ENCODE measurements around the gene PDE11A. TPM values are rescaled to one million over a fixed set of nuclear protein-coding genes. Genes with fewer than 3 reads are reported as not detected.

The PDE11A gene
- total and polyA plus RNA-seq, 5 donors from 2014 or later: not detected

DNA sequence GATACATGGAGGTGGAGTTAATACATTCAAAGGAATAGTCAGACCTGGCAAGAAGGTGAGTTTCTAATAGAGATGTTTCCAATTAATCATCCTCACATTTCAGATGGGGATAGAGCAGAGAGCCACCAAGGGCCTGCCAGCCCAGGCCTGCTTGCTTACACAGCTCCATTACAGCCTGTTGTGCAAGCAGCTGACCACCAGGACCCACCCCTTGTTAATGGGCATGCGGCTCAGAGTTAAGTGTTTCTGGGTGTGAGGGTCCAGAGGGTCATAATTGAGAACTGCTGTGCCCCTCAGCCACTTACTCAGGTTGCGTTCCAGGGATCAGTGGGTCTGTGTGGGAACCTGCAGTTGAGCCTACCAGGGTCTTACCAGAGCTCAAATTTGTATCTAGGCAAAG is 480.2 kb downstream of the PDE11A start:
- Mint-ChIP-seq H3K27ac (no peak overlapping the region), H3K9me3 (no peaks in the 10 kb centered on the region), H3K4me3 (no peak overlapping the region), H3K36me3 (no peaks in the 10 kb centered on the region), H3K27me3 (peaks cover 23% of the 10 kb centered on the region), H3K4me1 (no peaks in the 10 kb centered on the region)
- no peaks in the 10 kb centered on the region for H3K36me3 ChIP-seq (ENCODE audit: control insufficient read depth, insufficient read depth, low read length)
- no peaks in the 10 kb centered on the region for H3K9me3 ChIP-seq (ENCODE audit: control insufficient read depth in 2 of 2, low read length in 2 of 2)
- DNase-seq (no peak), ATAC-seq (ENCODE audit: low read depth in 2 of 2) (no peak)
- H3K4me3 ChIP-seq (ENCODE audit: low read depth, low read length): no peak overlapping the region
- no peak overlapping the region for H3K27ac ChIP-seq (ENCODE audit: insufficient read depth, low read length, poor library complexity, severe bottlenecking)
- peaks cover 15% of the 10 kb centered on the region for H3K27me3 ChIP-seq (ENCODE audit: control insufficient read depth, insufficient read depth, low read length)
- no peaks in the 10 kb centered on the region for H3K4me1 ChIP-seq (ENCODE audit: control insufficient read depth, insufficient read depth, low read length, poor library complexity, severe bottlenecking)

DNA sequence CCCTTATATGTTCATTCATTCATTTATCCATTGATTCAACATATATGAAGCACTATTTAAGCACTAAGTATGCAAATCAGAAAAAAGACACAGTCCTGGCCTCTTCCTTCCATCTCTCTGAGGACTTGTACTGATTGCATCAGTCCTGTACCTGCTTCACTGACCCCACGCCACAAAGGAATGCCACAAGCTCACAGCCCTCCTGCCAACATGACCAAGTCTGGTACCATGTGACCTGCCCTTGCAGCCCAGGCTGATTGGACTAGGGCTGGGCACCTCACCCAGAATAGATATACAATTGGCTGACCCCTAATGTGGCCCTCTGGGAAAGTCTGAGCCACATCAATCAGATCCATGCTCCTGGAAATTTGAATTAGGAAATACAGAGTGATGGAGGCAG is 483.4 kb downstream of the PDE11A start:
- Mint-ChIP-seq H3K9me3 (no peaks in the 10 kb centered on the region), H3K27me3 (peaks cover 23% of the 10 kb centered on the region), H3K27ac (no peak overlapping the region), H3K4me1 (peaks cover 0 to 2% (median 0%) of the 10 kb centered on the region in 4 donors), H3K36me3 (no peaks in the 10 kb centered on the region), H3K4me3 (no peak overlapping the region)
- no peak for DNase-seq
- Histone ChIP-seq H3K36me3 (ENCODE audit: control insufficient read depth, insufficient read depth, low read length) (no peaks in the 10 kb centered on the region), H3K27ac (ENCODE audit: insufficient read depth, low read length, poor library complexity, severe bottlenecking) (no peak overlapping the region), H3K27me3 (ENCODE audit: control insufficient read depth, insufficient read depth, low read length) (peaks cover 12% of the 10 kb centered on the region), H3K9me3 (ENCODE audit: control insufficient read depth in 2 of 2, low read length in 2 of 2) (no peaks in the 10 kb centered on the region), H3K4me3 (ENCODE audit: low read depth, low read length) (no peak overlapping the region), H3K4me1 (ENCODE audit: control insufficient read depth, insufficient read depth, low read length, poor library complexity, severe bottlenecking) (no peaks in the 10 kb centered on the region)
- no peak for ATAC-seq (ENCODE audit: low read depth in 2 of 2)

DNA sequence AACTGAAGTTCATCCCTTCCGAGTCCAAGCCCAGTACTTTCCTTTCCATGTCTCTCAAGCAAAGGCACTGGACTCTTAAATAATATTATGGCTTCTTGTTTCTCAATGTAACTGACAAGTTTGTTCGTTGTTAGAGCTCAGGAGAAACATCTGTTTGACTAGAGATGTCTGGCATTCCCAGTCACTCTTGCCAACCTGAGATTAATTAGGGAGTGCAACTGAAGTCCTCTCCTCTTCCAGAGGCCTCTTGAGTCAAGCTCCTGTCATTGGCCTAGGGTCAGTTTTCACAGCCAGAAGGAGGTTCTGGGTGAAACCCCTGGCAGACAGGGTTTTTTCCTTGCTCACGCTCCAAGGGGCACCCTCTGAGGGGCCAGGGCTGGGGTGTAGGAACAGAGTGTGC is 483.9 kb downstream of the PDE11A start:
- H3K4me3 ChIP-seq (ENCODE audit: low read depth, low read length): no peak overlapping the region
- Mint-ChIP-seq H3K27ac (no peak overlapping the region), H3K9me3 (peaks cover 0 to under 1% (median 0%) of the 10 kb centered on the region in 7 donors), H3K27me3 (peaks cover 20% of the 10 kb centered on the region), H3K4me1 (peaks cover 0 to 2% (median 0%) of the 10 kb centered on the region in 4 donors), H3K36me3 (no peaks in the 10 kb centered on the region), H3K4me3 (no peak overlapping the region)
- H3K36me3 ChIP-seq (ENCODE audit: control insufficient read depth, insufficient read depth, low read length): no peaks in the 10 kb centered on the region
- H3K27ac ChIP-seq (ENCODE audit: insufficient read depth, low read length, poor library complexity, severe bottlenecking): no peak overlapping the region
- no peaks in the 10 kb centered on the region for H3K4me1 ChIP-seq (ENCODE audit: control insufficient read depth, insufficient read depth, low read length, poor library complexity, severe bottlenecking)
- no peaks in the 10 kb centered on the region for H3K9me3 ChIP-seq (ENCODE audit: control insufficient read depth in 2 of 2, low read length in 2 of 2)
- ATAC-seq (ENCODE audit: low read depth in 2 of 2): no peak
- DNase-seq: no peak
- H3K27me3 ChIP-seq (ENCODE audit: control insufficient read depth, insufficient read depth, low read length): peaks cover 12% of the 10 kb centered on the region

DNA sequence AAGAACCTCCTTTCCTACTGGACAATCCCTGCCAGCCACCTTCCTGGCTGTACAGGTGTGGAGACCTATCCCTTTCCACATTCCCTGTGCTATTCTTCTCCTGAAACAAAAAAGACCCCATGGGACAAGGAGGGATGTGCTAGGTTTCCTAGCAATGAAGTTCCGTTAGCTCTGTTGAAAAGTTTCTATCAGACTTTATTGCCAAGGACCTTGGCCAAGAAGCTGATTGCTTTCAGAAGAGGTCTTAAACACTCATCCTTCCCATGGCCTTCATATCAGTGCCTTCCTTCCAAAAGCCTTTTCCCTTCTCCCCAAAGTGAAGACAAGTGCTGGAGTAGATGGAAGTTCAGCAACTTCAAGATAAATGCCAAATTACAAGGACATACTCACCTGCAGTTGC is 485.2 kb downstream of the PDE11A start:
- no peak for ATAC-seq (ENCODE audit: low read depth in 2 of 2)
- Mint-ChIP-seq H3K9me3 (peaks cover 0 to 4% (median 0%) of the 10 kb centered on the region in 7 donors), H3K27ac (no peak overlapping the region)

DNA sequence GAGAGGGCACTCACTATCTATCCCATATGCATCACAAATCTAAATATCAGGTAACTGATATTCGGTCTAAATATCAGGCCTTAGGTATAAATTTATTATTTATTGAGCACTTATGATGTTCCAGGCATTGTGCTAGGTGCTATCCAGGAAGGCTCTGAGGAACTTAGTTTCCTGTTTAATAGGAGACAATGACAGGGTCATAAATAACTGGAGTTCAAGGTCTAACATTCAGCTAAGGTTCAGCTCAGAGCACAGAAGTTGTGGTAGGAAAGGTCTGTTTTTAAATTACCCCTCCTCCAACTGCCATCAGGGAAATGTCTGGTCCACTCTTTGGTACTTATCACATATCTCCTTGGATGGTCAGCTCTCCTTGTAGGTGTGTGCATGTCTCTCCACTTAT is 486.4 kb downstream of the PDE11A start:
- Mint-ChIP-seq H3K27me3 (peaks cover 10% of the 10 kb centered on the region), H3K27ac (no peak overlapping the region), H3K9me3 (peaks cover 0 to 4% (median 0%) of the 10 kb centered on the region in 7 donors), H3K4me1 (peaks cover 0 to 2% (median 0%) of the 10 kb centered on the region in 4 donors), H3K36me3 (no peaks in the 10 kb centered on the region), H3K4me3 (no peak overlapping the region)
- peaks cover 0 to 2% of the 10 kb centered on the region in 2 experiments for H3K9me3 ChIP-seq (ENCODE audit: control insufficient read depth in 2 of 2, low read length in 2 of 2)
- DNase-seq (no peak), ATAC-seq (ENCODE audit: low read depth in 2 of 2) (no peak)
- no peak overlapping the region for H3K4me3 ChIP-seq (ENCODE audit: low read depth, low read length)
- no peaks in the 10 kb centered on the region for H3K4me1 ChIP-seq (ENCODE audit: control insufficient read depth, insufficient read depth, low read length, poor library complexity, severe bottlenecking)
- no peaks in the 10 kb centered on the region for H3K36me3 ChIP-seq (ENCODE audit: control insufficient read depth, insufficient read depth, low read length)
- H3K27ac ChIP-seq (ENCODE audit: insufficient read depth, low read length, poor library complexity, severe bottlenecking): no peak overlapping the region
- peaks cover 1% of the 10 kb centered on the region for H3K27me3 ChIP-seq (ENCODE audit: control insufficient read depth, insufficient read depth, low read length)

More for the DNA sequence above, 485.2 kb downstream of the PDE11A start:
- no peak for DNase-seq
- peaks cover 10% of the 10 kb centered on the region for H3K27me3 Mint-ChIP-seq
- no peak overlapping the region for H3K4me3 ChIP-seq (ENCODE audit: low read depth, low read length)
- no peaks in the 10 kb centered on the region for H3K9me3 ChIP-seq (ENCODE audit: control insufficient read depth in 2 of 2, low read length in 2 of 2)
- H3K4me3 Mint-ChIP-seq: no peak overlapping the region
- peaks cover 12% of the 10 kb centered on the region for H3K27me3 ChIP-seq (ENCODE audit: control insufficient read depth, insufficient read depth, low read length)
- no peaks in the 10 kb centered on the region for H3K36me3 Mint-ChIP-seq
- no peaks in the 10 kb centered on the region for H3K36me3 ChIP-seq (ENCODE audit: control insufficient read depth, insufficient read depth, low read length)
- H3K27ac ChIP-seq (ENCODE audit: insufficient read depth, low read length, poor library complexity, severe bottlenecking): no peak overlapping the region
- H3K4me1 Mint-ChIP-seq: peaks cover 0 to 2% (median 0%) of the 10 kb centered on the region in 4 donors
- no peaks in the 10 kb centered on the region for H3K4me1 ChIP-seq (ENCODE audit: control insufficient read depth, insufficient read depth, low read length, poor library complexity, severe bottlenecking)

DNA sequence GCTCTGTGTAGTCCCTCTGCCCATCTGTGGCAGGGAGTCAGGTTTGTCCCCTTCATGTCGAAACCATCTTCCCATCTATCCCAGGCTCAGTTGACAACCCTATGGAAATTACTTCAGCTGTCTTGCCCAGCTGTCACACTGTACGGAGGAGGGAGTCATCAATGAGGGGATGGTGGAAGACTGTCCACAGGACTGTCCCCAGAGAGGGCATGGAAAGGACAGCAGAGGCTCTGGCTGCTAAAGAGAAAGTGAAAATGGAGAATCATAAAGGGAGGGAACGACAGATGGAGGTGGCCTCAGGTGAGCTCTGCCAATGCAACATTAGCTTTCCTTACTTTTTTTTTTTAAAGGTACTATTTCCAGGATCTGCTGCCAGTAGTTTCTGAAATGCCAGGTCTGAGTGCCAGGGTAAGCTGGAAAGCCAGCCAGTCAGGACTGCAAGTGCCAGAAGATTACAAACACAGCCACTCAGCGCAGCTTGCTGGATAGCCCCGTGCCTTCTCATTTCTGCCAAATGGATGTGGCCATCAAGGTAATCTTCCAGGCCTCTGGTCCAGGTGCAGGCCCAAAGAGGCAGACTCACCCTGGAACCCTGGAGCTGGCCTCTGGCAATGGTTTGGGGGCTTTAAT is 487.2 kb downstream of the PDE11A start:
- no peak for DNase-seq
- Mint-ChIP-seq H3K4me1 (peaks cover 0 to 2% (median 0%) of the 10 kb centered on the region in 4 donors), H3K27ac (no peak overlapping the region), H3K27me3 (peaks cover 9% of the 10 kb centered on the region), H3K36me3 (no peaks in the 10 kb centered on the region), H3K9me3 (peaks cover 0 to 4% (median 0%) of the 10 kb centered on the region in 7 donors), H3K4me3 (no peak overlapping the region)
- Histone ChIP-seq H3K9me3 (ENCODE audit: control insufficient read depth in 2 of 2, low read length in 2 of 2) (peaks cover 0 to 2% of the 10 kb centered on the region in 2 experiments), H3K27ac (ENCODE audit: insufficient read depth, low read length, poor library complexity, severe bottlenecking) (no peak overlapping the region), H3K4me1 (ENCODE audit: control insufficient read depth, insufficient read depth, low read length, poor library complexity, severe bottlenecking) (no peaks in the 10 kb centered on the region), H3K4me3 (ENCODE audit: low read depth, low read length) (no peak overlapping the region), H3K27me3 (ENCODE audit: control insufficient read depth, insufficient read depth, low read length) (no peaks in the 10 kb centered on the region), H3K36me3 (ENCODE audit: control insufficient read depth, insufficient read depth, low read length) (no peaks in the 10 kb centered on the region)
- no peak for ATAC-seq (ENCODE audit: low read depth in 2 of 2)

DNA sequence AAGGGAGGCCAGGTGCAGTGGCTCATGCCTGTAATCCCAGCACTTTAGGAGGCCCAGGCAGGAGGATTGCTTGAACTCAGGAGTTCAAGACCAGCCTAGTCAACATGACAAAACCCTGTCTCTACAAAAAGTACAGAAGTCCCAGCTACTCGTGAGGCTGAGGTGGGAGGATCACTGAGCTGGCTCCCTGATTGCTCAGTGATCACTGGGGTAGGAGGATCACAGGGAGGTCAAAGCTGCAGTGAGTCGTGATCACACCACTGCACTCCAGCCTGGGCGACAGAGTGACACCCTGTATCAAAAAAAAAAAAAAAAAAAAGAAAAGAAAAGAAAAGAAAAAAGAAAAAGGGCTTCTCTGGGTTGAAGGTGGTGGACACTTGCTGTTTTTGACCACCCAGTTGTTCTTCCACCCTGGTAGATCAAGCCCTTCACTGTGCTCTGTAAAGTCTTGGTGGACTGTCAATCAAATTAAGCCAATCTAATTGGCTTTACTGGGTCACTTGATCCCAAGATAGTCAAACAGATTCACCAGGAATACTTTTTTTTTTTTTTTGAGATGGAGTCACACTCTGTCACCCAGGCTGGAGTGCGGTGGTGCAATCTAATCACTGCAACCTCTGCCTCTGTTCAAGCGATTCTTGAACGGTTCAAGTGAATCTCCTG is 488.4 kb downstream of the PDE11A start:
- H3K36me3 Mint-ChIP-seq: no peaks in the 10 kb centered on the region
- Histone ChIP-seq H3K36me3 (ENCODE audit: control insufficient read depth, insufficient read depth, low read length) (no peaks in the 10 kb centered on the region), H3K27ac (ENCODE audit: insufficient read depth, low read length, poor library complexity, severe bottlenecking) (no peak overlapping the region), H3K4me3 (ENCODE audit: low read depth, low read length) (no peak overlapping the region), H3K27me3 (ENCODE audit: control insufficient read depth, insufficient read depth, low read length) (no peaks in the 10 kb centered on the region), H3K9me3 (ENCODE audit: control insufficient read depth in 2 of 2, low read length in 2 of 2) (peaks cover 0 to 2% of the 10 kb centered on the region in 2 experiments), H3K4me1 (ENCODE audit: control insufficient read depth, insufficient read depth, low read length, poor library complexity, severe bottlenecking) (no peaks in the 10 kb centered on the region)
- peaks cover 1% of the 10 kb centered on the region for H3K27me3 Mint-ChIP-seq
- DNase-seq (no peak), ATAC-seq (ENCODE audit: low read depth in 2 of 2) (no peak)
- H3K4me1 Mint-ChIP-seq: peaks cover 0 to 2% (median 0%) of the 10 kb centered on the region in 4 donors
- no peak overlapping the region for H3K4me3 Mint-ChIP-seq
- H3K9me3 Mint-ChIP-seq: peaks cover 0 to 4% (median 0%) of the 10 kb centered on the region in 7 donors
- no peak overlapping the region for H3K27ac Mint-ChIP-seq

DNA sequence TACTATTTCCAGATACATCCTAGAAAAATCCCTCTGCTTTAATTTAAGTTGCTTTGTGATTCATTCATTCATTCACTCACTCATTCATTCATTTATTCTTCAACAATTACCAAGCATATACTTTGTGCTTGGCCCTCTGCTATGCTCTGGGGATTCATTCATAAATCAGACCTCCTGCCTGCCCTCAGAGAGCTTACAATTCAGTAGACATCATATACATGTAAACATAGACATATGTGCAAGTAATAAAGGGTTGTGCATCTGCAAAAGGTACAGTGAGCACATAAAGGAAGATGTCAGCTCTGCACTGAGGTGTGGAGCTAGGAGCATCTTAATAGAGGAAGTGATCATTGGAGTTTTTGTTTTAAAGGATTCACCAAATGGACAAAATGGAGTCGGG is 490.6 kb downstream of the PDE11A start:
- Mint-ChIP-seq H3K27ac (no peak overlapping the region), H3K4me1 (peaks cover 0 to 2% (median 0%) of the 10 kb centered on the region in 4 donors), H3K27me3 (no peaks in the 10 kb centered on the region), H3K4me3 (no peak overlapping the region), H3K36me3 (no peaks in the 10 kb centered on the region), H3K9me3 (peaks cover 0 to 4% (median 0%) of the 10 kb centered on the region in 7 donors)
- H3K27ac ChIP-seq (ENCODE audit: insufficient read depth, low read length, poor library complexity, severe bottlenecking): no peak overlapping the region
- peaks cover 0 to 2% of the 10 kb centered on the region in 2 experiments for H3K9me3 ChIP-seq (ENCODE audit: control insufficient read depth in 2 of 2, low read length in 2 of 2)
- no peak overlapping the region for H3K4me3 ChIP-seq (ENCODE audit: low read depth, low read length)
- no peaks in the 10 kb centered on the region for H3K4me1 ChIP-seq (ENCODE audit: control insufficient read depth, insufficient read depth, low read length, poor library complexity, severe bottlenecking)
- no peaks in the 10 kb centered on the region for H3K27me3 ChIP-seq (ENCODE audit: control insufficient read depth, insufficient read depth, low read length)
- ATAC-seq (ENCODE audit: low read depth in 2 of 2) (no peak), DNase-seq (no peak)
- H3K36me3 ChIP-seq (ENCODE audit: control insufficient read depth, insufficient read depth, low read length): no peaks in the 10 kb centered on the region

Measured in CD4-positive, CD25-positive, alpha-beta regulatory T cell (primary cell).